ENCODE measurements around the gene ATXN1. TPM values are rescaled to one million over a fixed set of nuclear protein-coding genes. Genes with fewer than 3 reads are reported as not detected.
"Not testable (repeated sequence)": the region's sequence is repeated elsewhere in the genome, so short reads cannot be mapped to it uniquely, and the experiment has no call there.

ATXN1 gene
- polyA plus RNA-seq, 1 donor, result 13.6 TPM

GRCh38 chr6:16614143-16614542, 147.1 kb downstream of the ATXN1 start:
- H3K27me3 ChIP-seq (ENCODE audit: control insufficient read depth, insufficient read depth, low read length); H3K36me3 ChIP-seq (ENCODE audit: control insufficient read depth, insufficient read depth, low read length); H3K27ac ChIP-seq (ENCODE audit: low read length); H3K4me3 ChIP-seq (ENCODE audit: low read length); H3K4me1 ChIP-seq (ENCODE audit: control insufficient read depth, insufficient read depth, low read length); H3K9me3 ChIP-seq (ENCODE audit: control insufficient read depth, low read depth, low read length); DNase-seq: not testable (repeated sequence)
- WGBS (ENCODE audit: insufficient coverage, low lambda C conversion rate), result no CpG with 5 or more reads among the region's 3 CpGs

- DNase-seq; H3K4me1 ChIP-seq (ENCODE audit: control insufficient read depth, insufficient read depth, low read length); H3K4me3 ChIP-seq (ENCODE audit: low read length); H3K9me3 ChIP-seq (ENCODE audit: control insufficient read depth, low read depth, low read length); H3K27ac ChIP-seq (ENCODE audit: low read length); H3K36me3 ChIP-seq (ENCODE audit: control insufficient read depth, insufficient read depth, low read length); H3K27me3 ChIP-seq (ENCODE audit: control insufficient read depth, insufficient read depth, low read length): not testable (repeated sequence)
- no CpG with 5 or more reads among the region's 2 CpGs for WGBS (ENCODE audit: insufficient coverage, low lambda C conversion rate)
Measured at GRCh38 chr6:16613504-16613903, 147.8 kb downstream of the ATXN1 start.

- no peak overlapping the region for H3K27ac ChIP-seq (ENCODE audit: low read length)
- no CpG with 5 or more reads among the region's 4 CpGs for WGBS (ENCODE audit: insufficient coverage, low lambda C conversion rate)
- no peaks in the 10 kb centered on the region for H3K9me3 ChIP-seq (ENCODE audit: control insufficient read depth, low read depth, low read length)
- H3K27me3 ChIP-seq (ENCODE audit: control insufficient read depth, insufficient read depth, low read length), result no peaks in the 10 kb centered on the region
- no peak overlapping the region for H3K4me3 ChIP-seq (ENCODE audit: low read length)
- no peaks in the 10 kb centered on the region for H3K4me1 ChIP-seq (ENCODE audit: control insufficient read depth, insufficient read depth, low read length)
- no peak for DNase-seq
- H3K36me3 ChIP-seq (ENCODE audit: control insufficient read depth, insufficient read depth, low read length), result peaks cover 13% of the 10 kb centered on the region
Measured at GRCh38 chr6:16608444-16608843, 152.8 kb downstream of the ATXN1 start.

- Histone ChIP-seq H3K27ac (ENCODE audit: low read length) (no peak overlapping the region), H3K9me3 (ENCODE audit: control insufficient read depth, low read depth, low read length) (no peaks in the 10 kb centered on the region), H3K4me1 (ENCODE audit: control insufficient read depth, insufficient read depth, low read length) (no peaks in the 10 kb centered on the region), H3K27me3 (ENCODE audit: control insufficient read depth, insufficient read depth, low read length) (no peaks in the 10 kb centered on the region), H3K4me3 (ENCODE audit: low read length) (no peak overlapping the region), H3K36me3 (ENCODE audit: control insufficient read depth, insufficient read depth, low read length) (peaks cover 17% of the 10 kb centered on the region)
- DNase-seq, result no peak
- 79% methylated on average over 2 of the region's 3 CpGs for WGBS (ENCODE audit: insufficient coverage, low lambda C conversion rate)
Measured at GRCh38 chr6:16602035-16602434, 159.2 kb downstream of the ATXN1 start.

GRCh38 chr6:16600701-16601100, 160.6 kb downstream of the ATXN1 start:
- Histone ChIP-seq H3K9me3 (ENCODE audit: control insufficient read depth, low read depth, low read length) (no peaks in the 10 kb centered on the region), H3K4me1 (ENCODE audit: control insufficient read depth, insufficient read depth, low read length) (no peaks in the 10 kb centered on the region), H3K4me3 (ENCODE audit: low read length) (no peak overlapping the region), H3K27me3 (ENCODE audit: control insufficient read depth, insufficient read depth, low read length) (no peaks in the 10 kb centered on the region), H3K27ac (ENCODE audit: low read length) (no peak overlapping the region), H3K36me3 (ENCODE audit: control insufficient read depth, insufficient read depth, low read length) (peaks cover 17% of the 10 kb centered on the region)
- no peak for DNase-seq
- WGBS (ENCODE audit: insufficient coverage, low lambda C conversion rate), result no CpG with 5 or more reads among the region's 4 CpGs

- no peak overlapping the region for H3K4me3 ChIP-seq (ENCODE audit: low read length)
- peaks cover 18% of the 10 kb centered on the region for H3K36me3 ChIP-seq (ENCODE audit: control insufficient read depth, insufficient read depth, low read length)
- H3K4me1 ChIP-seq (ENCODE audit: control insufficient read depth, insufficient read depth, low read length), result no peaks in the 10 kb centered on the region
- no peak for DNase-seq
- no peaks in the 10 kb centered on the region for H3K27me3 ChIP-seq (ENCODE audit: control insufficient read depth, insufficient read depth, low read length)
- H3K9me3 ChIP-seq (ENCODE audit: control insufficient read depth, low read depth, low read length), result no peaks in the 10 kb centered on the region
- 93% methylated on average over 2 of the region's 3 CpGs for WGBS (ENCODE audit: insufficient coverage, low lambda C conversion rate)
- no peak overlapping the region for H3K27ac ChIP-seq (ENCODE audit: low read length)
Measured at GRCh38 chr6:16600026-16600425, 161.2 kb downstream of the ATXN1 start.

GRCh38 chr6:16596616-16597331, 164.5 kb downstream of the ATXN1 start:
- Histone ChIP-seq H3K4me3 (ENCODE audit: low read length) (no peak overlapping the region), H3K9me3 (ENCODE audit: control insufficient read depth, low read depth, low read length) (no peaks in the 10 kb centered on the region), H3K27ac (ENCODE audit: low read length) (no peak overlapping the region), H3K4me1 (ENCODE audit: control insufficient read depth, insufficient read depth, low read length) (no peaks in the 10 kb centered on the region), H3K36me3 (ENCODE audit: control insufficient read depth, insufficient read depth, low read length) (peaks cover 6% of the 10 kb centered on the region), H3K27me3 (ENCODE audit: control insufficient read depth, insufficient read depth, low read length) (no peaks in the 10 kb centered on the region)
- no peak for DNase-seq
- WGBS (ENCODE audit: insufficient coverage, low lambda C conversion rate), result no CpG with 5 or more reads among the region's 10 CpGs

- Histone ChIP-seq H3K27me3 (ENCODE audit: control insufficient read depth, insufficient read depth, low read length) (no peaks in the 10 kb centered on the region), H3K4me1 (ENCODE audit: control insufficient read depth, insufficient read depth, low read length) (no peaks in the 10 kb centered on the region), H3K4me3 (ENCODE audit: low read length) (no peak overlapping the region), H3K27ac (ENCODE audit: low read length) (no peak overlapping the region), H3K9me3 (ENCODE audit: control insufficient read depth, low read depth, low read length) (no peaks in the 10 kb centered on the region), H3K36me3 (ENCODE audit: control insufficient read depth, insufficient read depth, low read length) (peaks cover 6% of the 10 kb centered on the region)
- 90% methylated on average over 2 of the region's 8 CpGs for WGBS (ENCODE audit: insufficient coverage, low lambda C conversion rate)
- no peak for DNase-seq
Measured at GRCh38 chr6:16595514-16596120, 165.6 kb downstream of the ATXN1 start.

GRCh38 chr6:16594849-16595248, 166.4 kb downstream of the ATXN1 start:
- Histone ChIP-seq H3K27ac (ENCODE audit: low read length) (no peak overlapping the region), H3K9me3 (ENCODE audit: control insufficient read depth, low read depth, low read length) (no peaks in the 10 kb centered on the region), H3K4me3 (ENCODE audit: low read length) (no peak overlapping the region), H3K36me3 (ENCODE audit: control insufficient read depth, insufficient read depth, low read length) (peaks cover 6% of the 10 kb centered on the region), H3K4me1 (ENCODE audit: control insufficient read depth, insufficient read depth, low read length) (no peaks in the 10 kb centered on the region), H3K27me3 (ENCODE audit: control insufficient read depth, insufficient read depth, low read length) (no peaks in the 10 kb centered on the region)
- no peak for DNase-seq
- WGBS (ENCODE audit: insufficient coverage, low lambda C conversion rate), result 100% methylated on average over 1 of the region's 5 CpGs

- Histone ChIP-seq H3K27me3 (ENCODE audit: control insufficient read depth, insufficient read depth, low read length) (no peaks in the 10 kb centered on the region), H3K27ac (ENCODE audit: low read length) (no peak overlapping the region), H3K4me1 (ENCODE audit: control insufficient read depth, insufficient read depth, low read length) (no peaks in the 10 kb centered on the region), H3K9me3 (ENCODE audit: control insufficient read depth, low read depth, low read length) (no peaks in the 10 kb centered on the region), H3K4me3 (ENCODE audit: low read length) (no peak overlapping the region), H3K36me3 (ENCODE audit: control insufficient read depth, insufficient read depth, low read length) (peaks cover 3% of the 10 kb centered on the region)
- WGBS (ENCODE audit: insufficient coverage, low lambda C conversion rate), result no CpG with 5 or more reads among the region's 12 CpGs
- no peak for DNase-seq
Measured at GRCh38 chr6:16592223-16592911, 168.9 kb downstream of the ATXN1 start.

Measured in large intestine (tissue), 3 donors.